Astrocyte (in vitro differentiated cells and primary cell): ENCODE measurements around the gene P2RY6. TPM values are rescaled to one million over a fixed set of nuclear protein-coding genes. Genes with fewer than 3 reads are reported as not detected.

Source experiments
- DNase-seq: peaks from one replicate; pipeline ENCODE4 v3.0.0-alpha.2; 2010; ENCODE audit warnings: low read depth
- FAIRE-seq: peaks from 2 replicates; lab custom pipeline; 2011; peaks lifted over from hg19 to GRCh38; lab: Jason Lieb, UNC
- H2AFZ ChIP-seq: 2 replicates; pipeline ENCODE4 v1.6.0; 2012; ENCODE audit warnings: low read depth, low read length, inconsistent platforms
- H3K27ac ChIP-seq: 2 replicates; pipeline ENCODE4 v1.5.1; 2011; ENCODE audit warnings: low read depth, low read length, inconsistent platforms
- H3K27me3 ChIP-seq: 2 replicates; pipeline ENCODE4 v1.6.0; 2011; ENCODE audit warnings: low read length, inconsistent platforms; ENCODE audit not compliant: insufficient read depth
- H3K36me3 ChIP-seq: 2 replicates; pipeline ENCODE4 v1.5.1; 2011; ENCODE audit warnings: low read length, inconsistent platforms; ENCODE audit not compliant: insufficient read depth
- H3K4me1 ChIP-seq: 2 replicates; pipeline ENCODE4 v1.5.1; 2011; ENCODE audit warnings: low read length, inconsistent platforms; ENCODE audit not compliant: insufficient read depth
- H3K4me2 ChIP-seq: 2 replicates; pipeline ENCODE4 v1.6.0; 2012; ENCODE audit warnings: low read length, inconsistent platforms
- H3K4me3 ChIP-seq: 2 replicates; pipeline ENCODE4 v1.5.1; 2011; ENCODE audit warnings: low read depth, mild to moderate bottlenecking, low read length, inconsistent platforms; ENCODE audit not compliant: insufficient read depth
- H3K79me2 ChIP-seq: 2 replicates; pipeline ENCODE4 v1.6.0; 2012; ENCODE audit warnings: mild to moderate bottlenecking, low read length, inconsistent platforms; ENCODE audit not compliant: insufficient read depth
- H3K9ac ChIP-seq: 2 replicates; pipeline ENCODE4 v1.6.0; 2012; ENCODE audit warnings: mild to moderate bottlenecking, low read length, inconsistent platforms
- H3K9me3 ChIP-seq: 2 replicates; pipeline ENCODE4 v1.5.1; 2012; ENCODE audit warnings: low read depth, mild to moderate bottlenecking, low read length, inconsistent platforms; ENCODE audit not compliant: insufficient read depth
- H4K20me1 ChIP-seq: 2 replicates; pipeline ENCODE4 v1.6.0; 2012; ENCODE audit warnings: low read length, inconsistent platforms; ENCODE audit not compliant: insufficient read depth
- H3K27ac Mint-ChIP-seq: one replicate; pipeline ENCODE4 v1.8.0; 2021; ENCODE audit warnings: mild to moderate bottlenecking, mixed read lengths; ENCODE audit not compliant: unreplicated experiment
- H3K27me3 Mint-ChIP-seq: one replicate; pipeline ENCODE4 v1.8.0; 2021; ENCODE audit warnings: low read depth, mixed read lengths; ENCODE audit not compliant: unreplicated experiment
- H3K36me3 Mint-ChIP-seq: one replicate; pipeline ENCODE4 v1.8.0; 2021; ENCODE audit warnings: low read depth, mixed read lengths; ENCODE audit not compliant: unreplicated experiment
- H3K4me1 Mint-ChIP-seq: one replicate; pipeline ENCODE4 v1.8.0; 2021; ENCODE audit warnings: low read depth, mixed read lengths; ENCODE audit not compliant: unreplicated experiment
- H3K4me3 Mint-ChIP-seq: one replicate; pipeline ENCODE4 v1.8.0; 2021; ENCODE audit warnings: mild to moderate bottlenecking, moderate library complexity, mixed read lengths; ENCODE audit not compliant: unreplicated experiment
- H3K9me3 Mint-ChIP-seq: one replicate; pipeline ENCODE4 v1.8.0; 2021; ENCODE audit warnings: mild to moderate bottlenecking, mixed read lengths; ENCODE audit not compliant: unreplicated experiment
- CTCF ChIP-seq: IDR thresholded peaks from 2 replicates; pipeline ENCODE4 v1.5.1; 2011; ENCODE audit warnings: low read depth, mild to moderate bottlenecking, inconsistent platforms, low read length, moderate library complexity; ENCODE audit not compliant: insufficient read depth
- EZH2 ChIP-seq: IDR thresholded peaks from 2 replicates; pipeline ENCODE4 v1.6.1; 2012; ENCODE audit warnings: mild to moderate bottlenecking, low read length, inconsistent platforms; ENCODE audit not compliant: insufficient read depth
- total RNA-seq: library from RNA; stranded (reverse); gene quantifications from 2 replicates; pipeline ENCODE4 v1.2.1, GENCODE V29; 2021

P2RY6 gene
- total RNA-seq, 1 donor from 2014 or later, result 0.75 TPM

GRCh38 chr11:73249304-73249703 lies 22.8 kb upstream of the P2RY6 start:
- DNase-seq, result peak; percentile 86
- Histone ChIP-seq H3K4me1 (no peaks in the 10 kb centered on the region), H4K20me1 (no peaks in the 10 kb centered on the region)

DNA sequence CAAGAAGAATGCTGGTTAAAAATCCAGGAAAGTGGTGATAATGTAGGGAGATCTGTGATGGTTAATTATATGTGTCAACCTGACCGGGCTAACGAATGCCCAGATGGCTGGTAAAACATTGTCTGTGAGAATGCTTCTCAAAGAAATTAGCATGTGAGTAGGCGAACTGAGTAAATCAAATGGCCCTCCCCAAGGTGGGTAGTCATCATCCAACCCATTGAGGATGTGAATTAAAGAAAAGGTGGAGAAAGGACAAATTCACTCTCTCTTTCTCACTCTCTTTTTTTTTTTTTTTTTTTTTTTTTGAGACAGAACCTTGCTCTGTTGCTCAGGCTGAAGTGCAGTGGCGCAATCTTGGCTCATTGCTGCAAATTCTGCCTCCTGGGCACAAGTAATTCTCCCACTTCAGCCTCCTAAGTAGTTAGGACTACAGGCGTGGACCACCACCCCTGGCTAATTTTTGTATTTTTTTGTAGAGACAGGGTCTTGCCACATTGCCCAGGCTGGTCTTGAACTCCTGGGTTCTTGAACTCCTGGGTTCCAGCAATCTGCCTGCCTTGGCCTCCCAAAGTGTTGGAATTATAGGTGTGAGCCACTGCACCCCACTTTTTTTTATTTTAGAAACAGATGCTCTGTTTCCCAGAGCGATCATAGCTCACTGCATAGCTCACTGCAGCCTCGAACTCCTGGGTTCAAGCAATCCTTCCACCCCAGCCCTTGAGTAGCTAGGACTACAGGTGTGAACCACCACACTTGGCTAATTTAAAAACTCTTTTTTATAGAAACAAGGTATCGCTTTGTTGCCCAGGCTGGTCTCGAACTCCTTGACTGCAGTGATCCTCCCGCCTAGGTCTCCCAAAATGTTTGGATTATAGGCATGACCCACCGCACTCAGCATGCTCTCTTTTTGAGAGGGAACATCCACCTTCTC lies 22.0 kb upstream of the P2RY6 start:
- Histone ChIP-seq H4K20me1 (no peaks in the 10 kb centered on the region), H3K27ac (no peak overlapping the region), H3K79me2 (no peaks in the 10 kb centered on the region), H3K4me1 (no peaks in the 10 kb centered on the region), H3K9ac (no peak overlapping the region), H3K4me2 (no peak overlapping the region), H2AFZ (no peak overlapping the region), H3K36me3 (no peaks in the 10 kb centered on the region), H3K9me3 (no peaks in the 10 kb centered on the region), H3K4me3 (no peak overlapping the region), H3K27me3 (peaks cover 3% of the 10 kb centered on the region)
- DNase-seq (no peak), FAIRE-seq (no peak)
- Mint-ChIP-seq H3K9me3 (no peaks in the 10 kb centered on the region), H3K27me3 (peaks cover 11% of the 10 kb centered on the region), H3K27ac (no peak overlapping the region), H3K4me3 (no peak overlapping the region), H3K4me1 (no peaks in the 10 kb centered on the region), H3K36me3 (no peaks in the 10 kb centered on the region)
- TF ChIP-seq CTCF (no peak), EZH2 (no peak)

More at GRCh38 chr11:73249304-73249703, 22.8 kb upstream of the P2RY6 start:
- H3K9me3 Mint-ChIP-seq, result no peaks in the 10 kb centered on the region
- Histone ChIP-seq H3K79me2 (no peaks in the 10 kb centered on the region), H3K27me3 (peaks cover 3% of the 10 kb centered on the region), H3K9ac (no peak overlapping the region), H3K4me3 (no peak overlapping the region), H3K9me3 (no peaks in the 10 kb centered on the region), H2AFZ (no peak overlapping the region), H3K27ac (no peak overlapping the region), H3K4me2 (no peak overlapping the region), H3K36me3 (no peaks in the 10 kb centered on the region)
- no peak overlapping the region for H3K27ac Mint-ChIP-seq
- TF ChIP-seq CTCF, result no peak
- TF ChIP-seq EZH2, result no peak
- H3K27me3 Mint-ChIP-seq, result peaks cover 16% of the 10 kb centered on the region
- no peaks in the 10 kb centered on the region for H3K36me3 Mint-ChIP-seq
- no peak overlapping the region for H3K4me3 Mint-ChIP-seq
- H3K4me1 Mint-ChIP-seq, result no peaks in the 10 kb centered on the region
- FAIRE-seq, result no peak
